Breast epithelium (tissue), 4 donors: ENCODE data around the gene CACNB1. TPM values are rescaled to one million over a fixed set of nuclear protein-coding genes. Genes with fewer than 3 reads are reported as not detected.

Source experiments
- DNase-seq, 2 donors: peaks; one replicate each; pipeline ENCODE4 v3.0.0-alpha.2; 2019; ENCODE audit warnings: low spot score in 2 of 2
- H3K27ac ChIP-seq, 2 donors: fragments of 200-600 bp; sonication (generic) in 1 of 2; one replicate each; pipeline ENCODE4 v1.5.1; 2016 to 2019; ENCODE audit warnings: mild to moderate bottlenecking in 1 of 2
- H3K27me3 ChIP-seq, 2 donors: fragments of 200-600 bp; sonication (generic) in 1 of 2; one replicate each; pipeline versions ENCODE4 v1.5.1 to v1.6.0; 2017 to 2019; ENCODE audit warnings: control low read depth in 1 of 2, mild to moderate bottlenecking in 1 of 2
- H3K36me3 ChIP-seq: fragments of 200-600 bp; one replicate; pipeline ENCODE4 v1.5.1; 2019
- H3K4me1 ChIP-seq, 2 donors: fragments of 200-600 bp; sonication (generic); one replicate each; pipeline ENCODE4 v1.5.1; 2016 to 2019; ENCODE audit warnings: control low read depth in 1 of 2
- H3K4me3 ChIP-seq, 3 donors: fragments of 200-600 bp; sonication (generic); 1 replicate in 2 of 3; 2 replicates in 1 of 3; pipeline ENCODE4 v1.5.1; 2016 to 2019; ENCODE audit warnings: mild to moderate bottlenecking in 3 of 3, moderate library complexity in 2 of 3
- H3K9me3 ChIP-seq, 2 donors: fragments of 200-600 bp; sonication (generic) in 1 of 2; one replicate each; pipeline ENCODE4 v1.5.1; 2016 to 2019; ENCODE audit warnings: control low read depth in 1 of 2
- CTCF ChIP-seq, 3 donors: fragments of 450-650 bp; IDR thresholded peaks; one replicate each; pipeline ENCODE4 v1.5.1; 2016 to 2017; ENCODE audit warnings: antibody characterized with exemption in 3 of 3, mild to moderate bottlenecking in 3 of 3, moderate library complexity in 3 of 3
- POLR2A ChIP-seq: fragments of 450-650 bp; IDR thresholded peaks from one replicate; pipeline ENCODE4 v1.6.1; 2016; ENCODE audit warnings: antibody characterized with exemption, mild to moderate bottlenecking, moderate library complexity
- POLR2AphosphoS5 ChIP-seq, 3 donors: sonication (generic); formaldehyde crosslinking; IDR thresholded peaks; one replicate each; pipeline ENCODE4 v1.6.1; 2017; ENCODE audit warnings: antibody characterized with exemption in 3 of 3
- intact Hi-C: fragments of 100-400 bp; cut with DNase I; formaldehyde crosslinking; loops from one replicate; pipeline ENCODE4 v1.15.1; 2023; ENCODE audit warnings: low total_unique reads
- total RNA-seq, 3 donors: library from RNA; depleted of rRNA; stranded (reverse); fragments of >200 nt; gene quantifications; one replicate each; pipeline ENCODE4 v1.1.0, GENCODE V29; 2016

CACNB1 gene
- total RNA-seq, 3 donors from 2014 or later = 12.8 to 21.2 (median 13.9) TPM

GRCh38 chr17:39164675-39165143 is 32.8 kb downstream of the CACNB1 start:
- peak; percentile 74 to 82 for DNase-seq
- peak overlapping the region; percentile 41 to 63 (median 49) for H3K4me3 ChIP-seq
- H3K27me3 ChIP-seq = no peaks in the 10 kb centered on the region
- H3K9me3 ChIP-seq = no peaks in the 10 kb centered on the region
- TF ChIP-seq CTCF (IDR thresholded peaks at IDR 0.05) (peak; percentile 64 to 85 (median 67)), POLR2AphosphoS5 (IDR thresholded peaks at IDR 0.05) (peak in 1 of 3 donors; percentile 28), POLR2A (no peak)
- no peaks in the 10 kb centered on the region for H3K36me3 ChIP-seq
- H3K4me1 ChIP-seq = peaks cover 0 to 2% of the 10 kb centered on the region in 2 donors
- no peak overlapping the region for H3K27ac ChIP-seq
- intact Hi-C loops = no loop called here

GRCh38 chr17:39161962-39162361 is 35.5 kb downstream of the CACNB1 start:
- H3K4me1 ChIP-seq = peaks cover 0 to 2% of the 10 kb centered on the region in 2 donors

GRCh38 chr17:39158623-39159022 is 38.8 kb downstream of the CACNB1 start:
- H3K4me1 ChIP-seq = no peaks in the 10 kb centered on the region
- H3K27ac ChIP-seq = no peak overlapping the region
- no peaks in the 10 kb centered on the region for H3K27me3 ChIP-seq
- H3K4me3 ChIP-seq = no peak overlapping the region
- TF ChIP-seq POLR2A (no peak), CTCF (IDR thresholded peaks at IDR 0.05) (no peak), POLR2AphosphoS5 (IDR thresholded peaks at IDR 0.05) (no peak)
- intact Hi-C loops = no loop called here
- no peaks in the 10 kb centered on the region for H3K9me3 ChIP-seq
- DNase-seq = no peak
- no peaks in the 10 kb centered on the region for H3K36me3 ChIP-seq

More at GRCh38 chr17:39161962-39162361, 35.5 kb downstream of the CACNB1 start:
- Histone ChIP-seq H3K36me3 (no peaks in the 10 kb centered on the region), H3K9me3 (no peaks in the 10 kb centered on the region), H3K27me3 (no peaks in the 10 kb centered on the region), H3K4me3 (no peak overlapping the region), H3K27ac (no peak overlapping the region)
- no peak for TF ChIP-seq POLR2AphosphoS5 (IDR thresholded peaks at IDR 0.05)
- no peak for TF ChIP-seq CTCF (IDR thresholded peaks at IDR 0.05)
- TF ChIP-seq POLR2A = no peak
- DNase-seq = no peak
- intact Hi-C loops = no loop called here

- Histone ChIP-seq H3K4me1 (no peaks in the 10 kb centered on the region), H3K27me3 (no peaks in the 10 kb centered on the region), H3K4me3 (no peak overlapping the region), H3K36me3 (no peaks in the 10 kb centered on the region), H3K9me3 (no peaks in the 10 kb centered on the region), H3K27ac (no peak overlapping the region)
- intact Hi-C loops = no loop called here
- no peak for DNase-seq
- TF ChIP-seq CTCF (IDR thresholded peaks at IDR 0.05) = no peak
- no peak for TF ChIP-seq POLR2A
- no peak for TF ChIP-seq POLR2AphosphoS5 (IDR thresholded peaks at IDR 0.05)
These were observed 41.0 kb downstream of the CACNB1 start for GRCh38 chr17:39156491-39156890.

- H3K27me3 ChIP-seq = no peaks in the 10 kb centered on the region
- peaks cover 0 to 4% of the 10 kb centered on the region in 2 donors for H3K4me1 ChIP-seq
- no peaks in the 10 kb centered on the region for H3K9me3 ChIP-seq
- intact Hi-C loops = no loop called here
- no peak for DNase-seq
- H3K4me3 ChIP-seq = no peak overlapping the region
- H3K27ac ChIP-seq = no peak overlapping the region
- H3K36me3 ChIP-seq = no peaks in the 10 kb centered on the region
- TF ChIP-seq CTCF (IDR thresholded peaks at IDR 0.05) (no peak), POLR2AphosphoS5 (IDR thresholded peaks at IDR 0.05) (no peak), POLR2A (no peak)
These were observed 41.8 kb downstream of the CACNB1 start for GRCh38 chr17:39155654-39156053.
